ENCODE measurements around the gene PLOD1.

DNA sequence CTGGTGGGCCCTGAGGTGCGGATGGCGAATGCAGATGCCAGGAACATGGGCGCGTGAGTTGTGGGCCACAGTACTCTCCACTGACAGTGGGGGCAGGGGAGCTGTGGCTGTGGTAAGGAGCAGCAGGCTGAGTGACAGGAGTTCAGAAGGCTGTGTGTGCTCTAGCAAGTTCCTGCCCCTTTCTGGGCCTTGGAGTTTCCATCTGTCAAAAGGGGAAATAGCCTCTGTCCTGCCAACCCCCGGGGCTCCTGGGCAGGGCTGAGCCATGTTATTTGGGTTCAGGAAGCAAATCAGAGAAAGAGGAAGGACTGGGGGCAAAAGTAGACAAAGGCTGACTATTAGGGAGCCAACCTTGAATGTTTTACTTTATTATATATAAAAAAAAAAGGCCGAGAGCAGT lies 26.2 kb downstream of the PLOD1 start:
- no peak for TF ChIP-seq RNF2 (IDR thresholded peaks at IDR 0.05; ENCODE audit: borderline replicate concordance, low read depth)
- TF ChIP-seq, protein P1, sequence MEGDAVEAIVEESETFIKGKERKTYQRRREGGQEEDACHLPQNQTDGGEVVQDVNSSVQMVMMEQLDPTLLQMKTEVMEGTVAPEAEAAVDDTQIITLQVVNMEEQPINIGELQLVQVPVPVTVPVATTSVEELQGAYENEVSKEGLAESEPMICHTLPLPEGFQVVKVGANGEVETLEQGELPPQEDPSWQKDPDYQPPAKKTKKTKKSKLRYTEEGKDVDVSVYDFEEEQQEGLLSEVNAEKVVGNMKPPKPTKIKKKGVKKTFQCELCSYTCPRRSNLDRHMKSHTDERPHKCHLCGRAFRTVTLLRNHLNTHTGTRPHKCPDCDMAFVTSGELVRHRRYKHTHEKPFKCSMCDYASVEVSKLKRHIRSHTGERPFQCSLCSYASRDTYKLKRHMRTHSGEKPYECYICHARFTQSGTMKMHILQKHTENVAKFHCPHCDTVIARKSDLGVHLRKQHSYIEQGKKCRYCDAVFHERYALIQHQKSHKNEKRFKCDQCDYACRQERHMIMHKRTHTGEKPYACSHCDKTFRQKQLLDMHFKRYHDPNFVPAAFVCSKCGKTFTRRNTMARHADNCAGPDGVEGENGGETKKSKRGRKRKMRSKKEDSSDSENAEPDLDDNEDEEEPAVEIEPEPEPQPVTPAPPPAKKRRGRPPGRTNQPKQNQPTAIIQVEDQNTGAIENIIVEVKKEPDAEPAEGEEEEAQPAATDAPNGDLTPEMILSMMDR (IDR thresholded peaks at IDR 0.05): no peak
- TF ChIP-seq JUNB (IDR thresholded peaks at IDR 0.05): no peak
- no peak for TF ChIP-seq EHMT2 (IDR thresholded peaks at IDR 0.05; ENCODE audit: low read depth)
- TF ChIP-seq CHD2 (IDR thresholded peaks at IDR 0.05; ENCODE audit: low read length, partially characterized antibody): no peak

Measured in A549 (cell line).